Stomach smooth muscle (tissue), 2 donors: Measurements from ENCODE around the gene MTX1.

ENCODE experiments used
- H3K27ac ChIP-seq: one replicate; pipeline ENCODE4 v1.7.0; 2013; ENCODE audit warnings: mild to moderate bottlenecking, low read length, inconsistent platforms
- H3K27me3 ChIP-seq, 2 donors: one replicate each; pipeline ENCODE4 v1.7.0; 2013; ENCODE audit warnings: low read length in 2 of 2; ENCODE audit not compliant: insufficient read depth in 2 of 2, control insufficient read depth in 1 of 2
- H3K36me3 ChIP-seq, 2 donors: one replicate each; pipeline ENCODE4 v1.7.0; 2013; ENCODE audit warnings: low read length in 2 of 2; ENCODE audit not compliant: control insufficient read depth in 2 of 2, insufficient read depth in 2 of 2
- H3K4me1 ChIP-seq: one replicate; pipeline ENCODE4 v1.7.0; 2013; ENCODE audit warnings: low read length; ENCODE audit not compliant: control insufficient read depth, insufficient read depth
- H3K4me3 ChIP-seq, 2 donors: one replicate each; pipeline ENCODE4 v1.7.0; 2013; ENCODE audit warnings: low read length in 2 of 2
- H3K9ac ChIP-seq, 2 donors: one replicate each; pipeline ENCODE4 v1.7.0; 2013; ENCODE audit warnings: low read length in 2 of 2, mild to moderate bottlenecking in 1 of 2
- H3K9me3 ChIP-seq, 2 donors: one replicate each; pipeline ENCODE4 v1.7.0; 2013; ENCODE audit warnings: low read length in 2 of 2; ENCODE audit not compliant: control insufficient read depth in 2 of 2
- donor health status: healthy.
- donor health status: Pancreatic carcinoma.

The MTX1 gene

GRCh38 chr1:155168456-155169210, 39.9 kb upstream of the MTX1 start:
- H3K9ac ChIP-seq, result no peak overlapping the region
- peaks cover 28% of the 10 kb centered on the region for H3K4me1 ChIP-seq
- H3K36me3 ChIP-seq, result peaks cover 17% of the 10 kb centered on the region in 2 donors
- H3K9me3 ChIP-seq, result no peaks in the 10 kb centered on the region
- H3K27ac ChIP-seq, result no peak overlapping the region
- peaks cover 0 to 3% of the 10 kb centered on the region in 2 donors for H3K27me3 ChIP-seq
- H3K4me3 ChIP-seq, result no peak overlapping the region

GRCh38 chr1:155169541-155169940, 39.0 kb upstream of the MTX1 start:
- no peak overlapping the region for H3K9ac ChIP-seq
- peaks cover 3 to 12% of the 10 kb centered on the region in 2 donors for H3K27me3 ChIP-seq
- peaks cover 17% of the 10 kb centered on the region in 2 donors for H3K36me3 ChIP-seq
- no peak overlapping the region for H3K27ac ChIP-seq
- H3K4me1 ChIP-seq, result peaks cover 33% of the 10 kb centered on the region
- no peaks in the 10 kb centered on the region for H3K9me3 ChIP-seq
- H3K4me3 ChIP-seq, result no peak overlapping the region

GRCh38 chr1:155170101-155170785, 38.3 kb upstream of the MTX1 start:
- Histone ChIP-seq H3K36me3 (peaks cover 17% of the 10 kb centered on the region in 2 donors), H3K9ac (no peak overlapping the region), H3K4me1 (peaks cover 33% of the 10 kb centered on the region), H3K27me3 (peaks cover 9 to 17% of the 10 kb centered on the region in 2 donors), H3K9me3 (no peaks in the 10 kb centered on the region), H3K27ac (no peak overlapping the region), H3K4me3 (no peak overlapping the region)

- Histone ChIP-seq H3K36me3 (peaks cover 17% of the 10 kb centered on the region in 2 donors), H3K4me3 (no peak overlapping the region), H3K9ac (no peak overlapping the region), H3K27ac (no peak overlapping the region), H3K9me3 (no peaks in the 10 kb centered on the region), H3K27me3 (peaks cover 11 to 22% of the 10 kb centered on the region in 2 donors), H3K4me1 (peaks cover 33% of the 10 kb centered on the region)
Observed at GRCh38 chr1:155170806-155171205, 37.7 kb upstream of the MTX1 start.

- peaks cover 17% of the 10 kb centered on the region in 2 donors for H3K36me3 ChIP-seq
- H3K9me3 ChIP-seq, result no peaks in the 10 kb centered on the region
- H3K27ac ChIP-seq, result peak overlapping the region; percentile 93
- peak overlapping the region; percentile 85 to 93 for H3K4me3 ChIP-seq
- H3K4me1 ChIP-seq, result peaks cover 35% of the 10 kb centered on the region
- H3K27me3 ChIP-seq, result peaks cover 11 to 24% of the 10 kb centered on the region in 2 donors
- peak overlapping the region; percentile 91 to 96 for H3K9ac ChIP-seq
Observed at GRCh38 chr1:155171836-155172731, 36.4 kb upstream of the MTX1 start.

GRCh38 chr1:155172732-155173477, 35.6 kb upstream of the MTX1 start, which contains the start of gene KRTCAP2:
Gene KRTCAP2 (minus strand): TSS chr1:155173304. CDS start chr1:155173224, 80 bp downstream.
- peaks cover 17% of the 10 kb centered on the region in 2 donors for H3K36me3 ChIP-seq
- peak within 1 kb of the TSS; percentile 85 to 93 for H3K4me3 ChIP-seq
- peak within 1 kb of the TSS; percentile 91 to 96 for H3K9ac ChIP-seq
- H3K9me3 ChIP-seq, result no peaks in the 10 kb centered on the region
- H3K27me3 ChIP-seq, result peaks cover 11 to 24% of the 10 kb centered on the region in 2 donors
- peak within 1 kb of the TSS; percentile 93 for H3K27ac ChIP-seq
- peaks cover 30% of the 10 kb centered on the region for H3K4me1 ChIP-seq

GRCh38 chr1:155173478-155174323, 34.8 kb upstream of the MTX1 start, which contains the start of gene TRIM46:
Gene TRIM46 (plus strand): TSS chr1:155173849. CDS start chr1:155173967, 118 bp downstream.
- Histone ChIP-seq H3K9me3 (no peaks in the 10 kb centered on the region), H3K36me3 (peaks cover 15 to 17% of the 10 kb centered on the region in 2 donors), H3K4me3 (peak within 1 kb of the TSS; percentile 85 to 93), H3K27me3 (peaks cover 11 to 24% of the 10 kb centered on the region in 2 donors), H3K27ac (peak within 1 kb of the TSS; percentile 93), H3K4me1 (peaks cover 28% of the 10 kb centered on the region), H3K9ac (peak within 1 kb of the TSS; percentile 91 to 96)

- Histone ChIP-seq H3K27ac (no peak overlapping the region), H3K36me3 (peaks cover 6 to 8% of the 10 kb centered on the region in 2 donors), H3K9ac (no peak overlapping the region), H3K4me3 (peak overlapping the region in 1 of 2 donors; percentile 93), H3K4me1 (peaks cover 28% of the 10 kb centered on the region), H3K27me3 (peaks cover 11 to 24% of the 10 kb centered on the region in 2 donors), H3K9me3 (no peaks in the 10 kb centered on the region)
Observed at GRCh38 chr1:155174324-155175280, 33.9 kb upstream of the MTX1 start.
